ENCODE results near the gene ARHGAP45.

- TF ChIP-seq POLR2A (IDR thresholded peaks at IDR 0.05) (no peak), CTCF (IDR thresholded peaks at IDR 0.05) (no peak)
Measured at GRCh38 chr19:1046117-1046626, 20.8 kb upstream of the ARHGAP45 start.

Data from right lobe of liver (tissue), 4 donors.